Stimulated activated CD4-positive, alpha-beta T cell treated with anti-CD3 and anti-CD28 coated beads, Interleukin-12 subunit alpha, Interleukin-12 subunit beta, amount 100 ng/mL, for 24 hours (primary cell): ENCODE measurements around the gene CHSY1.
"Not testable (repeated sequence)": the region's sequence is repeated elsewhere in the genome, so short reads cannot be mapped to it uniquely, and the experiment has no call there.

Source experiments
- DNase-seq, 2 experiments: peaks; one replicate each; pipeline ENCODE4 v3.0.0-alpha.2; 2020; ENCODE audit warnings: low read depth in 2 of 2

CHSY1 gene, protein sequence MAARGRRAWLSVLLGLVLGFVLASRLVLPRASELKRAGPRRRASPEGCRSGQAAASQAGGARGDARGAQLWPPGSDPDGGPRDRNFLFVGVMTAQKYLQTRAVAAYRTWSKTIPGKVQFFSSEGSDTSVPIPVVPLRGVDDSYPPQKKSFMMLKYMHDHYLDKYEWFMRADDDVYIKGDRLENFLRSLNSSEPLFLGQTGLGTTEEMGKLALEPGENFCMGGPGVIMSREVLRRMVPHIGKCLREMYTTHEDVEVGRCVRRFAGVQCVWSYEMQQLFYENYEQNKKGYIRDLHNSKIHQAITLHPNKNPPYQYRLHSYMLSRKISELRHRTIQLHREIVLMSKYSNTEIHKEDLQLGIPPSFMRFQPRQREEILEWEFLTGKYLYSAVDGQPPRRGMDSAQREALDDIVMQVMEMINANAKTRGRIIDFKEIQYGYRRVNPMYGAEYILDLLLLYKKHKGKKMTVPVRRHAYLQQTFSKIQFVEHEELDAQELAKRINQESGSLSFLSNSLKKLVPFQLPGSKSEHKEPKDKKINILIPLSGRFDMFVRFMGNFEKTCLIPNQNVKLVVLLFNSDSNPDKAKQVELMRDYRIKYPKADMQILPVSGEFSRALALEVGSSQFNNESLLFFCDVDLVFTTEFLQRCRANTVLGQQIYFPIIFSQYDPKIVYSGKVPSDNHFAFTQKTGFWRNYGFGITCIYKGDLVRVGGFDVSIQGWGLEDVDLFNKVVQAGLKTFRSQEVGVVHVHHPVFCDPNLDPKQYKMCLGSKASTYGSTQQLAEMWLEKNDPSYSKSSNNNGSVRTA

DNA sequence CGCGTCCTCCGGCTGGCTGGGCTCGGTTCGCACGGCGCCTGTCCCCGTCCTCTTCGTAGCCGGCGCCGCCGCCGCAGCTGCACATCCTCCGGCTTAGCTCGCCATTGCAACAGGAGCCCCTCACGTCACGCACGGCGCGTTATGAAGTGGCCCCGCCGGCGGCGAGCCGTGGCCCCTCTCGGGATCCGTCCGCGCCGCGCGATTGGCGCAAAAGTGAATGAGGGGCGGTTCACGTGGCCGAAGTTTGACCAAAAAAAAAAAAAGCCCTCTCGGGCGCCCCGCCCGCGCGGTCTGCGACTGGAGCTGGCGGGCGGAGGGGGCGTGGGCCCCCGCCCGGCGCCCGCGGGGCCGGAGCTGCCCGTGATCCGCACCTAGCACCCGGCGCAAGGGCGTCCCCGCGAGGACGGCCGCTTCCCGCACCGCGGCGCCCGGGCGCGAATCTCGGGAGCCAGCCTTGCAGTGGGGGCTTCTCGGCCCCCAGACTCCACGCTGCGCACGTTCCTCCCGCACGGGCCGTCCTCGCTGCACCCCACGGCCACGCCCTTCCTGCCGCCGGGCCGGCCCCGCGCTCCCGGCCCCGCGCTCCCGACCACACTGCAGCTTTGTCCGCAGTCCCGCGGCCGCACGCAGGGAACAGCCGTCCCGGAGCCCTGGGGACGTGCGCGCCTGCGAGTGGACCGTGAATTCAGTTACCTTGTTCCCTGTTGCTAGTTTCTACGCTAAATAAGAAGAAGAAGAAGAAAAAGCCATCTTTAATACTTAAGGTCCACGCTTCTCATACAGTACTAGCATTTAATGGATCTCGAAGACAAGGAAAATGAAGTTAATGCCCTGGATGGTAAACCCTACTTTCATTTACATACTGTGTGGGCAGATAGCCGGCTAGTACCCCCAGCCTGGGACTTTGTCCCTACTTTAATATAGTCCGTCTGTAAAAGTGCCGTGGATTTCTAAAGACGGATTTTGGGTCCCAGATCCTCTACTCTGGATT lies at the start of gene CHSY1:
Gene CHSY1, minus strand, starts transcription at position 219 of the 991 bp plus-strand sequence. CDS start 592 bp downstream, outside the sequence.
- peak; percentile 69 to 81 for DNase-seq

DNA sequence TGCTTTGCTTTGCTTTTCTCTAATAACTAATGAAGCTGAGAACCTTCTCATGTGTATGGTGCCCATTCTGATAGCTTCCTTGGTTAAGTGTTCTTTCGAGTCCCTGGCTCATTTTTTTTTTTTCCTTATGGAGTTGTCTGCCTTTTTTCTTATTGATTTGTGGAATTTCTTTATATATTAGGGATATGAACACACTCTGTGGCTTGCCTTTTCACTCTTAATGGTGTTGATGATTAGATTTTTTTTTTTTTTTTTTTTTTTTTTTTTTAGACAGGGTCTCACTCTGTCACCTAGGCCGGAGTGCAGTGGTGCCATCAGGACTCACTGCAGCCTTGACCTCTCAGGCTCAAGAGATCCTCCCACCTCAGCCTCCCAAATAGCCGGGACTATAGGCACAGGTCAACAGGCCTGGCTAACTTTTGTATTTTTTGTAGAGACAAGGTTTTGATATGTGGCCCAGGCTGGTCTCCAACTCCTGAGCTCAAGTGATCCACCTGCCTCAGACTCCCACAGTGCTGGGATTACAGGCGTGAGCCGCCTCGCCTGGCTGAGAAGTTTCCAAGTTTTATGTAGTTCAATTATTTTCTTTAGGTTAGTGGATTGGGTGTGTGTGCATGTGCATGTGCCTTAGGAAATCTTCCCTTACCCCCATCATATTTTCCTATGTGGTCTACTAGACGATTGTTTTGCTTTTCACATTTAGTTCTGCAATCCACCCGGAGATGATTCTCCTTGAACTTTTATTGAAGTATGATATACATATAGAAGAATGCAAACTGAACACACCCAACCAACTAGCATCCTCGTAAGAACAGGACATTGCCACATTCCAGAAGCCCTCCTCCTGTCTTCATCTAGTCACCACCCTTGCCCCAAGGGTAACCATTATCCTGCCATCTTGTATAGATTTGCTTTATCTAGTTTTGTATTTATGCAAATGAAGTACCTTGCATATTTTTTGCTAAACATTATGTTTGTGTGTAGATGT lies 44.9 kb upstream of the CHSY1 start:
- no peak for DNase-seq

DNA sequence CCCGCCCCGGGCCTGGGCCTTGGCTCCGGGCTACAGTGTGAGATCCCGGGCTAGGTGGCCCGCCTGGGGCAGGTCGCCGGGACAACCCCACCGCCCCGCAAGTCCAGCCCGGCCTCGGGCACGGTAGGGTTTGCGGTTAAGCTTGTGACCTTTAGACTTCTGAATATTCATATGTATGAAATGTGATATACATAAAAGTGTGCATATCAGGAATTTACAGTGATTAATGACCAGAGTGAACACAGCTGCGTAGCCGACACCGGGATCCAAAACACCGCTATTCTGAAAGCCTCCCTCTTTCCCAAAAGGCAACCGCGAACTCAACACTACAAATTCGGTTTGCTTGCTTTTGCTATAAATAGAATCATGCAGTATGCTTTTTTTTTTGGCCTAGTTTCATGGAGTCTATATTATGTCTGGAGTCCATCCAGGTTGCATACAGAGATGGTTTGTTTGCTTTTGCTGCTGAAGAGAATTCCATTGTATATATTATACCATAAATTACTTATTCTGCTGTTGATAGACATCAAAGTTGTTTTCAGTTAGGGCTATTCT lies 43.8 kb upstream of the CHSY1 start:
- no peak for DNase-seq

DNA sequence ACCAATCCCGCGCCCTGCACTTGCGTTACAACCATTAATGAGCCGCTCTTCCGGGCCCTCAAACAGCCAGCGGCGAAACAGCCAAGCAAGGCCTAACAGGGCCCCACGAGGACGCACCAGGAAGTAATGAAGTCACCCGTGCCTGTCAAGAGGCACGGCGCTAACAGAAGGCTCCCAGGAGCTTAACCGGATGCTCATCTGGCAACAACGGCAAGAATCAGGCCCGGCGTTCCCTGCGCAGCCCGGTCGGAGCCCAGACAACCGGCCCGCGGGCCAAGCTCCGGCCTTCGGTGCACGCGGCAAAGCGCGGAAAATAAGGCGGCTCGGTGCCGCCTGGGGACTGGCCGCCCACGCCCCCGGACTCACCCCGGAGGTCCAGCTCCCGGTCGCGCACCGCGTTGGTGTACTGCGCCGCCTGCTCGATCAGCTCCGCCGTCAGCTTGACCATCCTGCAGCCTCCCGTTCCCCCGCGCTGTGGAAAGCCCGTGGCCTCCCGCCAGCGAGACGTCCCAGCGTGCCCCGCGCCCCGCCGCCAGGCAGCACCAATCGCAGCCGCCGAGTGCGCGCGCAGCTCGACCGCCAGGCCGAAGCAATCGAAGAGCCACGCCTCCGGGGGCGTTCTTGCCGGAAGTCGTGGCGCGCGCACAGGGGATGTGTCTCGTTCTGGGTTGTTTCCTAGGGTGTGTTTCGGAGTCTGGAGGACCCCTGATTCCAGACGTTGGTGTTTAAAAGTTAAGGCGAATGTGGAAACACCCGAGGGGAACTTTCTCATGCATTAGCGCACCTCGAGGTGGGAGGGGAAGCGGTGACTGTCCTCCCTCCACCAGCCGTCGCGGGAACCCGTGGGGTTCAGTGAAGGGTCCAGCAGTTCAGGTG lies 43.1 kb upstream of the CHSY1 start, which contains the start of gene SNRPA1:
Gene SNRPA1, minus strand, starts transcription at position 518 of the 876 bp plus-strand sequence. Its CDS starts 70 bp downstream, at position 448.
- peak; percentile 96 to 97 for DNase-seq

DNA sequence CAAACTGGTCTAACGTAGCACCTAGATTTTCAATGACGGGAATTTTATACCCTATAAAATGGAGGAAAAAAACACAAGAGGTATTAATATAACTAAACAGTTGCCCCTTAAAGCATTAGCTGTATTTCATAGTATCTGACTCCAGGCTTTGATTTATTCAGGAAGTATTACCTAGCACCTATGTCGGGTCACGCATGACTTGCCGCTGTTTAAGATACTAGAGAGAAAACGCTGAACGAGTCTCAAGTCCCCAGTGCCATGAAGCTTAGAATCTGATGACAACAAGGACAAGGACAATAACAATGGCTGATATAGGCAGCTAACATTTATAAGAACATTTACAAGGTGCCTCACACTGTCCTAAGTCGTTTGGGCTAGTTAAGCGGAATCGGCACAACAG lies 41.3 kb upstream of the CHSY1 start:
- DNase-seq: no peak

DNA sequence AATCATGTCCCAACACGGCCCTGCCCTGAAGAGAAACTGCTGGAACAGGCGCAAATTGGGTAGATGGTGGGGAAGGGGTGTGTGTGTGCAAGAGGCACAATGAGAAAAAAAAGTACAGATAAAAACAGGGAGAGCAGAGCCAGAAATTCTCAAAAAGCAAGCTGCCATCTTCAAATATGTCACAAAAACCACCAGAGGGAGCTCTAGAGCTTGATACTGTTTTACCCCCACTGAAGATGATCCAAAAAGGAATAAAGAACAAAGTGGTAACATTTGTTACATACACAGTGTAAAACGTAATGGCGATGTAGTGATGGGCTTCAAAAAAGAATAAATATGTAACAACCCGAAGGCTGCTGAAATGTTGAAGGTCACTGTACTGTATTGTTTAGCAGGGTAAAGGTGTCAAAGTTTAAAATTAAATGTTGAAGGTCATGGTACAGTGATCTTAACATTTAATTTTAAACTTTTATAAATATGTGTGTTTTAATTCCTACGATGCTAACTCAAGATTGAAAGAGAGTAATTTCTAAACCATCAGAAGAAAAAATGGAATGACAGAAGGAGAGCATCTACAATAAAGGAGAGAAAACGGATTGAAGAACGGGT lies 37.2 kb upstream of the CHSY1 start:
- no peak for DNase-seq

DNA sequence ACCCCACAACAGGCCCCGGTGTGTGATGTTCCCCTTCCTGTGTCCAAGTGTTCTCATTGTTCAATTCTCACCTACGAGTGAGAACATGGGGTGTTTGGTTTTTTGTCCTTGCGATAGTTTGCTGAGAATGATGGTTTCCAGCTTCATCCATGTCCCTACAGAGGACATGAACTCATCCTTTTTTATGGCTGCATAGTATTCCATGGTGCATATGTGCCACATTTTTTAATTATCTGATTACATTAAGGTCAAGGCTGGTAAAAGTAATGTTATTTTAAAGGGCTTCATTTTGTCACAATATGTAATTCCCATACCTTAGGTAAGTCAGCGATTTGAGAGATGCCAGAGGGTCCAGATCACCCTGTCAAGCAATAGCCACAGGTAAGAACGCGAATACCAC lies 35.5 kb upstream of the CHSY1 start:
- DNase-seq: not testable (repeated sequence)

DNA sequence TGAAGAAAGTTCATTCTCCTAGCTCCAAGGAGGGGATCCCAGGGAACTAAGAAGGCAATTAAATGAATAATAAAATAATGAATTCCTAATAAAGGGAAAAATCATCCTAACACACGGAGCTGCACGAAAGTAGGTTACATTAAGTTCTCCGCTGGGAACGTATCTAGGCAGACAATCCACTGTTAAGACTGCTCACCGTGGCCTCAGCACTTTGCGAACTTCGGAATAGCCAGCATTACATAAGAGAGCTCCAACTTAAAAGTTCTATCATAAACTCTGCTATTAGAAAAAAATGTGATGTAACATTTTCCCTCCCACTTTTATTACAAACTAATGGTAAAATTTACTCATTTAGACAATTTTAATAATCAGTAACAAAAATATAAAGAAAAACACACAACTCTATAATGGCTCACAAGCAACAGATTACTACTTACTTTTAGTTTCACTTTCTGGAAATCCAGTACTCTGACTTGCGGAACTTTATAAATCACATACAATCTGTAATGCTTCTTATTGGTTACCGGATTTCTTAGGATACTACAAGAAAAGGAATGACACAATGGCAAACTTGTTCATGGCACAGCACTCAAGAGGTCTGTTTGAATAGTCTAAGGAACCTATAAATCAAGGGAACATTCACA lies 34.7 kb upstream of the CHSY1 start:
- no peak for DNase-seq

DNA sequence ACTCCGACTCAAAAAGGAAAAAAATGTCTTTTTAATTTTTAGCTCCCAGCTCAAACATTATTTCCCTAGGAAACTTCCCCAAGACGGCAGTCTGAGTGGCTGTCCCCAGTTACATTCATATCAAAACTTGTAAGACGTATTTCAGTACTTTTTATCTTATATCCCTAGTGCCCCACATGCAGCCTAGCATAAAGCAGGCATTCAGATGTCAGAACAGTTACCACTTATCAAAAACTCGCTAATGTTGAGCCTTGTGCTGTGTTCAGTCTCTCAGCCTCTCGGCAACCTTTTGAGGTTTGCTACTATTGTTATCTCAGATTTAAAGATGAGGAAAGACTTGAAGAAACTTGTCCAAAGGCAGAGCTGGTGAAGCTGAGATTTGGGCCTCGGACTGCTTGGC lies 32.1 kb upstream of the CHSY1 start:
- DNase-seq: no peak

DNA sequence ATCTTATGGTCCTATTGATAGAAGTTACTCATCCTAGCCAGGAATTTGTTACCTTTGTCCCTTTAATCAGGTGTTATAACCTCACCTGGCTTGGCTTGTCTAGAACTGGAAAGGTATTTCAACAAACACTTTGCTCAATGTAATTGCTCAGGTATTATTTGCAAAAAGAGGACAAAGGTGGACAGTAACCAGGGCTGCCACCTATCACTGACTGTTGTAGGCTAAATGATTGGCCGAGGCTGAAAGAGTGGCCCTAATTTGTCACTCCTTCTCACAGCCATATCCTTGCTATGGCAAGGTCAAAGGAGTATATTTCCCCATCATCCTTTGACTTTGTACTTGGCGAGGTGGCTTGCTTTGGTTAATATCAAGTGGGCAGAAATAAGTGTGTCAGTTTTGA lies 28.2 kb upstream of the CHSY1 start:
- DNase-seq: no peak

DNA sequence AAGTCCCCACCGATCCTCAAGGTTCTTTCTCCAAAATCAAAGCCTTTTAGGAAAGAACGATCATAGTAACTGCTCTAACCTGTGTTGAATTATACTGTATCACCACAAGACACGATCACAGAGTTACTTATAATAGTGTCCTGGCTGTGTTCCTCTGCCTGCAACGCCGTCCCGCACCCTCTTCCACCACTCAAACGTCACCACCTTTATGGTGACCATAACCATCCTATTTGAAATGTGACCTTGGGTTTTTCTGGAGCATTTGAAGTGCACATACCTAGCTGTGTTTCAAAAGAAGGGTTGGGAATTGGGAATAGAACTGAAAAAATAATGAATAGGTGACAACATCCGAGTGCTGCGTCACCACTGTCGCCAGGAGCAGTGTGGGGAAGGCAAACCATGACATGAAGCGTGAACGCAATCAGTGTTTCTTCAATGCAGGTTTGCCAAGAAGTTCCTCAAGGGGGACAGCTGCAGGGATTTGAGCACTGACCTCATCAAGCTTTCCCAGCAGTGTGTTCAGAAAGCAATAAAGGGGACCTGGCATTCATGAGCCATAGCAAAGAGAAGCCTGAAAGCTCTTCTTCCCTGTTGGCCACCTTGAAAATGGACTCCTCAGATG lies 26.2 kb upstream of the CHSY1 start:
- no peak for DNase-seq

DNA sequence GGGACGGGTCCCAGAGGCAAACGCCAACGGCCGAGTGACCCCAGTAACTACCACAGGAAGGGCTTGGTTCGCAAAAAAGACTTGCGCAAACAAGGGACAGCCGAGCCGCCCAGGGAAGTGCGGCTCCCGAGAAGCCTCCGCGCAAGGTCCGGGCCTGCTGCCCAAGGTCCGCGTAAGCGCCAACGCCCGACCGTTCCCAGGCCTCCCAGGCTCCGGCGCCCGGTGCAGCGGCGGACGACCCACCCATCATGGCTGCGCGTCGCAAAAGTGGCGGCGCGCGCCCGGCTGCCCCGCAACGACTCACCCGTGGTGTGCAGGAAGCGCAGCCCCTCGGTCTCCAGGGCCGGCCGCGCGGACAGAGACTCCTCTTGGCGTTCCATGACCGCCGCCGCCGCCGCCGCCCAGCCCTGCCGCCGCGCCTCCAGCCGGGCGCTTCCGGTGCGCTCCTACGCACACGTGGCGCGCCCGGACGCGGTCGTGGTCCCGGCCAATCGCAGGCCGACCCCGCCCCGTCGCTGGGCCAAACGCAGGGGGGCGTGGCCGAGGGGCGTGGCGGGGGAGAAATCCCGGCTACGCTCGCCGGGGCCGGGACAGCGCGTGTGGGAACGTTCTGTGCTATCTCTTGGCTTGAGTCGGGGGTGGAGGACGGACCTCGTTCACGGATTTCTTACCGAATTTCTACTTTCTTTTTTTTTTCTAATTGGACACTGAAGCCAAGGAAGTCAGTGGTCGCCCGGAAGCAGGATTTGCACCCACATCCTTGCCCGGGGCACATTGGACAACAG lies 25.4 kb upstream of the CHSY1 start, which contains the start of gene SELENOS:
Gene SELENOS, minus strand, starts transcription at position 448 of the 785 bp plus-strand sequence. Its CDS starts 68 bp downstream, at position 380.
- peak; percentile 72 to 88 for DNase-seq

DNA sequence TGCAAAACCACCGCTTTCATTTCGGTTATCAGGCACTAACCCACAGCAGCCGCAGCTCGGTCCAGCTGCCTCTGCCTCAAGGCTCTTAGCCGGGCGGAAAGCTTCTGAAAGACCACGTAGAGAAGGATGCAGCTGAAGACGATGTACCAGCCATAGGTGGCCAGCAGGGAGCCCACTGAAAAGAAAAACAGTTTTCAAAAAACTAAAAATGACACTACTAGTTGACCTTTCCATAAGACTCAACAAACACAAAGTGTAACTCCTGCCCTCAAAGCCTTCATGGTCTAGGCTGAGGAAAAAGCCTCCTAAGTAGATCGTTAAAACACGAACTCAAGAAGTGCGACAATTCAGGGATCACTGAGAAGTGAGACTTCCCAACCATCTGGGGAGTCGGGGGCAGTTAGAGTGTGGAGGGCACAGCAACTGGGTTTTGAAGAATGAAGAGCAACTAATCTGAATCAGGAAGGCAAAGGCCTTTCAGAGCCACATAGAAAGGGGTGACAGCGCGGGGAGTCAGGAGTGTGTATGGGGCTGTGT lies 24.7 kb upstream of the CHSY1 start:
- no peak for DNase-seq

DNA sequence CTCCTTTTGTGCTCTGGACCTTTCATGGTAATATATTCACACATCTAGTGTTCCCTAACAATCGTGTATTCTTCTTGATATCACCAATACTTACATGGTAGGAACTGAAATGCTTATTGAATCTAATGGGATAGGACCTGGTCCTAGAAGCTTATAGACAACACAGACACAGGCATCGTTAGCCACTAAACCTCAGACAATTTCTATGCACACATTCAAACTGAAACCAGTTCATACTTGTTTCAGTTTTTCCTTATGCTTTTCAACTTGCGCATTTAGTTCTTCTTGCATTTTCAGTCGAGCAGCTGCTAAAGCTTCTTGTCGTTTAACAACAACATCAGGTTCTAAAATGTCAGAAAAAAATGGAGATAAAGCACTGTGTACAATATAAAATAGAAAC lies 23.2 kb upstream of the CHSY1 start:
- DNase-seq: no peak

DNA sequence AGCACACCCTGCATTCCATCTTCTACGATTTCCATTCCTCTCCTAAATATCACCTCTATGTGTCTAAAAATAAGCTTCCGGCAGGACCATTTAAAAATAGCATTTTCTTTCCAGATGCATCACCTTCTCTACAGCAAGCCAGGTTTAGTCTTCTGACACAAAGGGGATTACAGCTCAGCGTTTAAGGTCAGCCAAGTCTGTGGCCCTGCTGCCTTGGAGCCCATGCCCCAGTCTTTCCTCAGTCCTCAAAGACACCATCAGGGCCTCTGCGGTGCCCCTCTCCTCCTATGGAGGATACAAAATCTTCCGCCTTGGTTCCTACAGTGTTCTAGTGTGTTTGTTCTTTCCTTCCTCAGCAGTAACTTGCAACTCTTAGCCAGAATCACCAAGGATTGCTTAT lies 21.7 kb upstream of the CHSY1 start:
- DNase-seq: no peak

DNA sequence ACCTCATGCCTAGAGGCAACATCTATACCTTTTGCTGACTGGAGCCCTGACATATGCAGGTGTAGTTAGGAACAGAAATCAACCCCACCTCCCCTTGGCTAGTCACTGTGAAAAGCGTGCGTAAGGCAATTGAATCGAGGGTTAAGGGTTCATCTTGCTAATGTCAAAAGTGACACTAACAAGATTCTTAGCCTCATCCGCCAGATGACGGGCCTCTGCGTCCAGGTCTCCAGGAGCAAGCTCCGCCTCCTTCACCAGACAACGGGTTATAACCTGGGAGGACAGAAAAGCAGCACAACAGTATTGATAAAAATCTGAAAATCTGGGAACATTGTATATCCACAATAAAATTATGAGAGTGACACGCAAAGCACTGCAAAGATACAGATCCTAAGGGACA lies 20.7 kb upstream of the CHSY1 start:
- no peak for DNase-seq
